GM18907 (cell line): ENCODE data around the gene RDH8.
"Not testable (repeated sequence)": the region's sequence is repeated elsewhere in the genome, so short reads cannot be mapped to it uniquely, and the experiment has no call there.

Experiments
- ATAC-seq: cut with Tn5 transposase; IDR thresholded peaks from one replicate; pipeline ENCODE4 v1.9.1; 2021; ENCODE audit warnings: mild to moderate bottlenecking, moderate library complexity; ENCODE audit not compliant: unreplicated experiment

The RDH8 gene

GRCh38 chr19:10005632-10006334, 7.5 kb upstream of the RDH8 start:
- no peak for ATAC-seq

- no peak for ATAC-seq
Measured at GRCh38 chr19:10006335-10006708, 7.0 kb upstream of the RDH8 start.

DNA sequence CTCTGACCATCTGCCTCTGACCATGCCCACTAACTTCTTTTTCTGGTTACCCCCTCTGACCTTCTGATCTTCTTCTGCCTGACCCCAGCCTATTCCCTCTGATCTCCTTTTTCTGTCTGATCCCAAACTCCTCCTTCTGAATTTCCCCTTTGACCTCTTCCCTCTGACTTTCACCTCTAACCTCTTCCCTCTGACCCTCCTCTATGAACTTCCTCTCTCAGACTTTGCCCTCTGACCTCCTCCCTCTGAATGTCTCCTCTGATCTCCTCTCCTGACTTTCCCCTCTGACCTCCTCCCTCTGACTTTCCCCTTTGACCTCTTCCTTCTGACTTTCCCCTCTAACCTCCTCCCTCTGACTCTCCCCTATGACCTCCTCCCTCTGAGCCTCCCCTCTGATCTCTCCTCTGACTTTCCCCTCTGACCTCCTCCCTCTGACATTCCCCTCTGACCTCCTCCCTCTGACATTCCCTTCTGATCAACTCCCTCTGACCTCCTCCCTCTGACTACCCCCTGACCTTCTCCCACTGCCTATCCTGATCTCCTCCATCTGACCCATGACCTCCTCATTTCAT, 6.4 kb upstream of the RDH8 start:
- ATAC-seq, result no peak

DNA sequence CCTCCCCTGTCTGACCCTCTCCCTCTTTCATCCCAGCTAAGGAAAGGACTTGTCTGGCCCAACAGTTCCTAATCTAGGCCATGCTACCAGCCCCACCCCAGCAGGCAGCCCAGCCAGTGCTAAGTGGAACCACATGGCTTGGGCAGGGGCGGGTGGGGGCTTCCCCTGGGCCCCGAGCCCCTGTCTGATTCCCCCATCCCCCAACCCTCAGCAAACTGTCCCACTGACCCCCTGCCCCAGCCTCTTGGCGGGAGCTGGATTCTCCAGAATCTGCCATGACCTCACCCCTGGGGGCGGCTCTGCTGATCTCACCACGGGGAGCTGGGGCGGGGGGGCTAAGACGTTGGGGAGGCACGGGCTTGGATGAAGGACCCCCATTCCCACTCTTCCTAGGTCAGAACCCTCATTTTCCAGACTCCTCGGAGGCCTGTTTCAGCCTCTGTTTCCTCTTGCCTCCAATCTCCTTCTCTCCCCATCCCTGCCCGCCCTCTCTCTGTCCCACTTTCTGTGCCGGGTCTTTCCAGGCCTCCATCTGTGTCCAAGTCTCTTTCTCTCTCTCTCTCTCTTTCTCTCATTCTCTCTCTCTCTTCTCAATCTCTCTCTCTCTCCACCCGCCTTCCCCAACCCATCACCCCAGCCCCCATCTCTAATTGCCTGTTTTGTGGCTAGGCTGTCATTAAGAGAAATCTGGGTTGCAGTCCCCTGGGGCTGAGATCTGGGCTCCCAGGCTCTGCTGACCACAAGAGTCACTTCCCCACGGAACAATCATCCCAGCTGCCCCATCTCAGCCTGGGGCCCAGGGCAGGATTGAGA, 5.7 kb upstream of the RDH8 start:
- no peak for ATAC-seq

- no peak for ATAC-seq
Measured at GRCh38 chr19:10008184-10008765, 5.0 kb upstream of the RDH8 start.

DNA sequence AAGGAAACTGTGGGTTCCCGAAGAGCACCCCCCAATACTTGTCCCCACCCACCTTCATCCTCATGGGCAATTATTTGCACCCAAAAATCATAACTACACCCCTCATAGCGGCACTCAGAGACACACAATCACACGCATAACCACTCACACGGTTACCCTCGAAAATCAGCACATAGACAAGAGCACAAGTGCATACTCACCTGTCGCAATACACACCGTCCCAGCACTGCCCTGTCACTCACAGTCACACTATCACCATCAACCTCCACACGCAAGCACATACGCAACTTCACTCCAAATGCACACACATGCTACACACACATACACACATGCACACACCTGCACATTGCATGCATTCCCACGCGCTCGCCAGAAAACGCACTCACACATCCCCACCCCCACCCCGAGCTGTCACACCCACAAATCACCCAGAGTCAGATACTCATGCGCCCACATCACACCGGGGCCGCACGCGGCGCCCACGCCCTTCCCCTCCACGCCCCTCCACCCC, 3.5 kb upstream of the RDH8 start:
- no peak for ATAC-seq

- ATAC-seq, result no peak
Measured at GRCh38 chr19:10010247-10010691, 3.0 kb upstream of the RDH8 start, which contains the start of gene COL5A3. Gene COL5A3, minus strand, starts transcription at chr19:10010504. Its CDS starts 119 bp downstream, at chr19:10010385.

- no peak for ATAC-seq
Measured at GRCh38 chr19:10010939-10011338, 2.3 kb upstream of the RDH8 start.

GRCh38 chr19:10011974-10012373, 1.3 kb upstream of the RDH8 start:
- no peak for ATAC-seq

- ATAC-seq, result no peak
Measured at GRCh38 chr19:10013834-10014618, 743 bp downstream of the RDH8 start.

DNA sequence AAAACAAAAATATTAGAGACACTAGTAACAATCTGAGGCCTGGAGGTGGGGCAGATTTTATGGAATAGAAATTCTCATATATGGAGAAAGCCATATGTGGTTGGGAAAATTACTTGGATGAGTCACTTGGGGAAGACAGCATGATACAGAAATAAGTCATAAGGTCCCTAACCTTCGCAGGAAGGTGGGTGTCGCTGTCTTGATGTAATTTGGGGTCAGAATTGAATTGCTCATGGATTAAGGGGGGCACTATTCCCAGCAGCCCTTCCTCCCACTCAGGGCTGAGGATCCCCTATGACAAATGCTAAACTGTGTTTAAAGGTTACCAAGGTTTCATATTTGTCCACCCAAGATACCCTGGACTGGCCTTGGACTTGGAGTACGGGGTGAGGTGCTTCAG, 5.0 kb downstream of the RDH8 start:
- ATAC-seq, result no peak

GRCh38 chr19:10018786-10019185, 5.5 kb downstream of the RDH8 start:
- no peak for ATAC-seq

DNA sequence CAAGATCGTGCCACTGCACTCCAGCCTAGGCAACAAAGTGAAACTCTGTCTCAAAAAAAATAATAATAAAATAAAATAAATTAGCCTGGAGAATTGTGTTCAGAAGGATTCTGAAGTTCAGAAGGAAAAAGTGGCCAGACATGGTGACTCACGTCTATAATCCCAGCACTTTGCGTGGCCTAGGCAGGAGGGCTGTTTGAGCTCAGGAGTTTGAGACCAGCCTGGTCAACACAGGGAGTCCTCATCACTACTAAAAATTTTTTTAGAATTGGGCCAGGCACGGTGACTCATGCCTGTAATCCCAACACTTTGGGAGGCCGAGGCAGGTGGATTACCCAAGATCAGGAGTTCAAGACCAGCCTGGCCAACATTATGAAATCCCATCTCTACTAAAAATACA, 6.0 kb downstream of the RDH8 start:
- ATAC-seq, result no peak

DNA sequence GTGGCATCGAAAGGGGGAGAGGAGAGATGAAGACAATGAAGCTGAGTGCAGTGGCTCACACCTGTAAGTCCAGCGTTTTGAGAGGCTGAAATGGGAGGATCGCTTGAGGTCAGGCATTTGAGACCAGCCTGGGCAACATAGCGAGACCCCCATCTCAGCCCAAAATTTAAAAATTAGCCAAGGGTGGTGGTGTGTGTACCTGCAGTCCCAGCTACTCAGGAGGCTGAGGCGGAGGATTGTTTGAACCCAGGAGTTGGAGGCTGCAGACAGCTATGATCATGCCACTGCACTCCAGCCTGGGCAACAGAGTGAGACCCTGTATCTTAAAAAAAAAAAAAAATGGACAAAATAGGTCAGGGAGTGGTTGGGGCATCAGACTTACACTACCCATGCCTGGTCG, 7.6 kb downstream of the RDH8 start:
- ATAC-seq, result no peak

DNA sequence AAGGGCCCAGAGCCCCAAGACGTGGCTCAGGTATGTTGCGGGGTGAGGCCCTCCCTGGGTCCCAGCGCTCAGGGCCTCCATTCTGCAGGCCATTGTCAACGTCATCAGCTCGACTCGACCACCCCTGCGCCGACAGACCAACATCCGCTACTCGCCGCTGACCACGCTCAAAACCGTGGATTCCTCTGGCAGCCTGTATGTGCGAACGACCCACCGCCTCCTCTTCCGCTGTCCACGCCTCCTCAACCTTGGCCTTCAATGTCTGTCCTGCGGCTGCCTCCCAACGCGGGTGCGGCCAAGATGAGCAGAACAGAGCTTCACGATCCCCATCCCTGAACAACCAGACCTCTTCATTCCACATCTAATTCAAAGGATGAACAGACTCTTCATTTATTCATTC, 8.2 kb downstream of the RDH8 start:
- no peak for ATAC-seq

GRCh38 chr19:10021863-10022262, 8.6 kb downstream of the RDH8 start:
- ATAC-seq, result no peak

GRCh38 chr19:10023096-10023495, 9.8 kb downstream of the RDH8 start:
- not testable (repeated sequence) for ATAC-seq

DNA sequence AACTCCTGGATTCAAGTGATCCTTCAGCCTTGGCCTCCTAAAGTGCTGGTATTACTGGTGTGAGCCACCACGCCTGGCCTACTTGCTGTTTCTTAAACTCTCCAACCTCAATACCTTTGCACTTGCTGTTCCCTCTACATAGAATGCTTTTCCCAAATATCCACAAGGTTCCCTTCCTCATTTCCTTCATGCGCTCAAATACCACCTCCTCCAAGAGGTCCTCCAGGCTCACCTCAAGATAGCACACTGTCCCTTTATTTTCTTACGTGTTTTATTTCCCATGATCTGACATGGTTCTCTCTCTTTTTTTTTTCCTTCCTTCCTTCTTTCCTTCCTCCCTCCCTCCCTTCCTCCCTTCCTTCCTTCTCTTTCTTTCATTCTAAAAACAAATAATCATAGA, 13.5 kb downstream of the RDH8 start:
- no peak for ATAC-seq

GRCh38 chr19:10027158-10027997, 14.1 kb downstream of the RDH8 start:
- ATAC-seq, result peak; percentile 54

DNA sequence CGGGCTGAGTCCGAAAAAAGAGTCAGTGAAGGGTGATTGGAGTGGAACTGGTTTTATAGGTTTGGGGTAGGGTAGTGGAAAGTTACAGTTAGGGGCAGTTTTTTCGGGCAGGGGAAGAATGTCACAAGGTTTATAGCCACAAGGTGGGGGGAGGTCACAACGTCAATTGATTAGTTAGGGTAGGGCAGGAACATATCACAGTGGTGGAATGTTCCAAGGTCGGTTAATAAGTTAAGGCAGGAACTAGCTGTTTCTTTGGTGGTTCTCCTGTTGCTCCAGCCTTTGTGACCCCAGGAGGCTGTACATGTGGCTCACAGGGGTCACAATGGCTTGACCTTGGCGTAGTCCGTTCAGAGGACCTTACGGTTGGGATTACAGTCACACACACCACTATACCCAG, 20.3 kb downstream of the RDH8 start:
- ATAC-seq, result no peak
